ENCODE measurements around the gene GPX7. TPM values are rescaled to one million over a fixed set of nuclear protein-coding genes. Genes with fewer than 3 reads are reported as not detected.

The GPX7 gene
- polyA plus RNA-seq, 1 donor from 2014 or later, result 1.3 TPM

- Histone ChIP-seq H3K9me2 (ENCODE audit: insufficient read depth, low read length) (no peaks in the 10 kb centered on the region), H3F3A (ENCODE audit: insufficient read depth, low read length, poor library complexity, severe bottlenecking) (no peaks in the 10 kb centered on the region), H3K9ac (ENCODE audit: low read length) (no peak overlapping the region), H2AFZ (ENCODE audit: low read depth, low read length) (no peak overlapping the region), H3K79me2 (replicated peaks; ENCODE audit: insufficient read depth, low read length) (no peaks in the 10 kb centered on the region), H3K27ac (ENCODE audit: low read length) (no peak overlapping the region), H3K9me3 (ENCODE audit: low read length) (no peaks in the 10 kb centered on the region), H4K20me1 (ENCODE audit: insufficient read depth) (no peaks in the 10 kb centered on the region), H3K4me3 (ENCODE audit: low read length) (no peak overlapping the region), H3K27me3 (ENCODE audit: insufficient read depth, low read depth, low read length) (peaks cover 12% of the 10 kb centered on the region), H3K4me2 (ENCODE audit: low read length) (no peak overlapping the region), H3K36me3 (ENCODE audit: insufficient read depth, low read length) (no peaks in the 10 kb centered on the region)
- TF ChIP-seq POLR2AphosphoS5 (IDR thresholded peaks at IDR 0.05), result no peak
These were observed 35.8 kb downstream of the GPX7 start for GRCh38 chr1:52637946-52638345.

GRCh38 chr1:52640697-52641096 lies 38.5 kb downstream of the GPX7 start:
- no peak overlapping the region for H3K4me2 ChIP-seq (ENCODE audit: low read length)
- no peak overlapping the region for H2AFZ ChIP-seq (ENCODE audit: low read depth, low read length)
- no peaks in the 10 kb centered on the region for H4K20me1 ChIP-seq (ENCODE audit: insufficient read depth)
- H3K9me2 ChIP-seq (ENCODE audit: insufficient read depth, low read length), result no peaks in the 10 kb centered on the region
- H3K36me3 ChIP-seq (ENCODE audit: insufficient read depth, low read length), result no peaks in the 10 kb centered on the region
- no peaks in the 10 kb centered on the region for H3K9me3 ChIP-seq (ENCODE audit: low read length)
- no peaks in the 10 kb centered on the region for H3F3A ChIP-seq (ENCODE audit: insufficient read depth, low read length, poor library complexity, severe bottlenecking)
- no peak overlapping the region for H3K9ac ChIP-seq (ENCODE audit: low read length)
- no peak for TF ChIP-seq MXI1 (conservative IDR thresholded peaks at IDR 0.05; ENCODE audit: poor library complexity, severe bottlenecking)
- TF ChIP-seq EZH2 (IDR thresholded peaks at IDR 0.05; ENCODE audit: borderline replicate concordance, insufficient read depth, low read length, poor library complexity, severe bottlenecking), result no peak
- TF ChIP-seq RAD21 (conservative IDR thresholded peaks at IDR 0.05), result no peak
- no peak for TF ChIP-seq EP300 (conservative IDR thresholded peaks at IDR 0.05; ENCODE audit: poor library complexity, severe bottlenecking)
- TF ChIP-seq REST (IDR thresholded peaks at IDR 0.05; ENCODE audit: borderline replicate concordance), result no peak
- TF ChIP-seq TAF1 (IDR thresholded peaks at IDR 0.05; ENCODE audit: low read depth), result no peak
- no peak for TF ChIP-seq SMC3 (conservative IDR thresholded peaks at IDR 0.05; ENCODE audit: poor library complexity)
- no peak for TF ChIP-seq POLR2AphosphoS5 (IDR thresholded peaks at IDR 0.05)
- no peak for TF ChIP-seq CTCF (IDR thresholded peaks at IDR 0.05; ENCODE audit: poor library complexity, severe bottlenecking)
- H3K27me3 ChIP-seq (ENCODE audit: insufficient read depth, low read depth, low read length), result no peaks in the 10 kb centered on the region
- H3K79me2 ChIP-seq (replicated peaks; ENCODE audit: insufficient read depth, low read length), result no peaks in the 10 kb centered on the region
- H3K27ac ChIP-seq (ENCODE audit: low read length), result no peak overlapping the region
- no peak overlapping the region for H3K4me3 ChIP-seq (ENCODE audit: low read length)

GRCh38 chr1:52641307-52641706 lies 39.1 kb downstream of the GPX7 start:
- no peak overlapping the region for H3K27ac ChIP-seq (ENCODE audit: low read length)
- no peaks in the 10 kb centered on the region for H3K9me3 ChIP-seq (ENCODE audit: low read length)
- no peaks in the 10 kb centered on the region for H3K79me2 ChIP-seq (replicated peaks; ENCODE audit: insufficient read depth, low read length)
- no peaks in the 10 kb centered on the region for H3K36me3 ChIP-seq (ENCODE audit: insufficient read depth, low read length)
- H2AFZ ChIP-seq (ENCODE audit: low read depth, low read length), result no peak overlapping the region
- TF ChIP-seq RAD21 (conservative IDR thresholded peaks at IDR 0.05) (no peak), EZH2 (IDR thresholded peaks at IDR 0.05; ENCODE audit: borderline replicate concordance, insufficient read depth, low read length, poor library complexity, severe bottlenecking) (no peak), TAF1 (IDR thresholded peaks at IDR 0.05; ENCODE audit: low read depth) (no peak), EP300 (conservative IDR thresholded peaks at IDR 0.05; ENCODE audit: poor library complexity, severe bottlenecking) (no peak), POLR2AphosphoS5 (IDR thresholded peaks at IDR 0.05) (no peak), REST (IDR thresholded peaks at IDR 0.05; ENCODE audit: borderline replicate concordance) (no peak), CTCF (IDR thresholded peaks at IDR 0.05; ENCODE audit: poor library complexity, severe bottlenecking) (no peak), MXI1 (conservative IDR thresholded peaks at IDR 0.05; ENCODE audit: poor library complexity, severe bottlenecking) (no peak), SMC3 (conservative IDR thresholded peaks at IDR 0.05; ENCODE audit: poor library complexity) (no peak)
- no peaks in the 10 kb centered on the region for H3K27me3 ChIP-seq (ENCODE audit: insufficient read depth, low read depth, low read length)
- no peak overlapping the region for H3K4me3 ChIP-seq (ENCODE audit: low read length)
- no peaks in the 10 kb centered on the region for H4K20me1 ChIP-seq (ENCODE audit: insufficient read depth)
- H3F3A ChIP-seq (ENCODE audit: insufficient read depth, low read length, poor library complexity, severe bottlenecking), result no peaks in the 10 kb centered on the region
- H3K9me2 ChIP-seq (ENCODE audit: insufficient read depth, low read length), result no peaks in the 10 kb centered on the region
- H3K4me2 ChIP-seq (ENCODE audit: low read length), result no peak overlapping the region
- H3K9ac ChIP-seq (ENCODE audit: low read length), result no peak overlapping the region

All from neural cell (in vitro differentiated cells).